Ramos (cell line): ENCODE measurements around the gene STK11.

Experiments
- in situ Hi-C: fragments of 300-500 bp; cut with MboI; formaldehyde crosslinking; loops from one replicate; pipeline ENCODE4 v1.14.3; 2022; ENCODE audit warnings: low sequenced_read_pairs; ENCODE audit not compliant: unreplicated experiment

Gene STK11

GRCh38 chr19:1257475-1258162 lies 52.0 kb downstream of the STK11 start:
- in situ Hi-C loops: no loop called here

GRCh38 chr19:1258163-1258492 lies 52.5 kb downstream of the STK11 start:
- in situ Hi-C loops: no loop called here

GRCh38 chr19:1258707-1259205 lies 53.2 kb downstream of the STK11 start:
- in situ Hi-C loops: no loop called here

GRCh38 chr19:1259206-1259875 lies 53.8 kb downstream of the STK11 start:
- in situ Hi-C loops: no loop called here

- in situ Hi-C loops: no loop called here
Observed at GRCh38 chr19:1259876-1260748, 54.5 kb downstream of the STK11 start.

- in situ Hi-C loops: no loop called here
Observed at GRCh38 chr19:1260749-1261537, 55.4 kb downstream of the STK11 start.

- in situ Hi-C loops: no loop called here
Observed at GRCh38 chr19:1261538-1261797, 55.9 kb downstream of the STK11 start.

- in situ Hi-C loops: no loop called here
Observed at GRCh38 chr19:1261798-1262622, 56.4 kb downstream of the STK11 start.

GRCh38 chr19:1262623-1263123 lies 57.1 kb downstream of the STK11 start:
- in situ Hi-C loops: no loop called here

- in situ Hi-C loops: no loop called here
Observed at GRCh38 chr19:1263188-1263587, 57.6 kb downstream of the STK11 start.

- in situ Hi-C loops: no loop called here
Observed at GRCh38 chr19:1264801-1265614, 59.4 kb downstream of the STK11 start.

- in situ Hi-C loops: no loop called here
Observed at GRCh38 chr19:1265615-1266128, 60.1 kb downstream of the STK11 start.

- in situ Hi-C loops: no loop called here
Observed at GRCh38 chr19:1266129-1266915, 60.7 kb downstream of the STK11 start.

- in situ Hi-C loops: no loop called here
Observed at GRCh38 chr19:1266916-1267476, 61.4 kb downstream of the STK11 start.

GRCh38 chr19:1267477-1268225 lies 62.1 kb downstream of the STK11 start:
- in situ Hi-C loops: no loop called here

GRCh38 chr19:1268226-1269064 lies 62.9 kb downstream of the STK11 start:
- in situ Hi-C loops: no loop called here
